ENCODE results near the gene IRAK2.

The IRAK2 gene

GRCh38 chr3:10205451-10206165 is 40.9 kb downstream of the IRAK2 start:
- no peak for TF ChIP-seq CTCF (IDR thresholded peaks at IDR 0.05; ENCODE audit: insufficient read depth, low read length, poor library complexity, severe bottlenecking)
- Histone ChIP-seq H3K4me3 (replicated peaks; ENCODE audit: low read depth, low read length) (no peak overlapping the region), H3K36me3 (ENCODE audit: control insufficient read depth, insufficient read depth, low read length) (peaks cover 2% of the 10 kb centered on the region), H3K27me3 (replicated peaks; ENCODE audit: control insufficient read depth, insufficient read depth, low read length) (no peaks in the 10 kb centered on the region)
- no peak for DNase-seq (ENCODE audit: extremely low read depth, insufficient read length)

- Histone ChIP-seq H3K36me3 (ENCODE audit: control insufficient read depth, insufficient read depth, low read length) (peaks cover 2% of the 10 kb centered on the region), H3K4me3 (replicated peaks; ENCODE audit: low read depth, low read length) (no peak overlapping the region), H3K27me3 (replicated peaks; ENCODE audit: control insufficient read depth, insufficient read depth, low read length) (no peaks in the 10 kb centered on the region)
- TF ChIP-seq CTCF (IDR thresholded peaks at IDR 0.05; ENCODE audit: insufficient read depth, low read length, poor library complexity, severe bottlenecking): no peak
- no peak for DNase-seq (ENCODE audit: extremely low read depth, insufficient read length)
Observed at GRCh38 chr3:10206166-10206511, 41.4 kb downstream of the IRAK2 start.

GRCh38 chr3:10213156-10213792 is 48.6 kb downstream of the IRAK2 start:
- no peak for TF ChIP-seq CTCF (IDR thresholded peaks at IDR 0.05; ENCODE audit: insufficient read depth, low read length, poor library complexity, severe bottlenecking)
- H3K4me3 ChIP-seq (replicated peaks; ENCODE audit: low read depth, low read length): no peak overlapping the region
- no peaks in the 10 kb centered on the region for H3K27me3 ChIP-seq (replicated peaks; ENCODE audit: control insufficient read depth, insufficient read depth, low read length)
- peak; percentile 49 for DNase-seq (ENCODE audit: extremely low read depth, insufficient read length)
- peaks cover 6% of the 10 kb centered on the region for H3K36me3 ChIP-seq (ENCODE audit: control insufficient read depth, insufficient read depth, low read length)

GRCh38 chr3:10215578-10216368 is 51.1 kb downstream of the IRAK2 start:
- no peak for DNase-seq (ENCODE audit: extremely low read depth, insufficient read length)
- no peaks in the 10 kb centered on the region for H3K27me3 ChIP-seq (replicated peaks; ENCODE audit: control insufficient read depth, insufficient read depth, low read length)
- TF ChIP-seq CTCF (IDR thresholded peaks at IDR 0.05; ENCODE audit: insufficient read depth, low read length, poor library complexity, severe bottlenecking): no peak
- no peak overlapping the region for H3K4me3 ChIP-seq (replicated peaks; ENCODE audit: low read depth, low read length)
- H3K36me3 ChIP-seq (ENCODE audit: control insufficient read depth, insufficient read depth, low read length): peaks cover 5% of the 10 kb centered on the region

- Histone ChIP-seq H3K4me3 (replicated peaks; ENCODE audit: low read depth, low read length) (no peak overlapping the region), H3K27me3 (replicated peaks; ENCODE audit: control insufficient read depth, insufficient read depth, low read length) (no peaks in the 10 kb centered on the region), H3K36me3 (ENCODE audit: control insufficient read depth, insufficient read depth, low read length) (peaks cover 5% of the 10 kb centered on the region)
- no peak for DNase-seq (ENCODE audit: extremely low read depth, insufficient read length)
- TF ChIP-seq CTCF (IDR thresholded peaks at IDR 0.05; ENCODE audit: insufficient read depth, low read length, poor library complexity, severe bottlenecking): no peak
Observed at GRCh38 chr3:10217359-10217758, 52.6 kb downstream of the IRAK2 start.
